ENCODE results near the gene BRSK1.
A peak's percentile ranks its signal among the peaks of the same experiment; 100 is the strongest.

BRSK1 gene

GRCh38 chr19:55253842-55254624 lies 29.8 kb upstream of the BRSK1 start:
- DNase-seq (ENCODE audit: low spot score) (no peak), FAIRE-seq (no peak)

DNA sequence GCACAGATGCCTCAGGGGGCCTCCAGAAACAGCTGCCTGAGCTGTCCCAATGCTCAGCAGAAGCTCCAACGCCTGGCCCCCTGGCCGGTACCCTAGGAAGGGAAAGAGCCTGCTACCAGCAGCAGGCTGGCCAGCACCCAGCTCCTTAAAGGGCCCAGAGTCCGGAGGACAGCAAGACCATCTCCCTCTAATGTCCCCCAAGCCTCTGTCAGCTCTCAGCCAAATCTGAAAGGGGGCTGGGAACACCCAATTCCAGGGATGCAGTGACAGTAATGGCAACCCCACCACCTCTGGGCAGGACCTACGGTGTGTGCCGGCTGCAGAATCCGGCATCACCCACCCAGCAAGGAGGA lies 29.2 kb upstream of the BRSK1 start:
- DNase-seq (ENCODE audit: low spot score) (no peak), FAIRE-seq (no peak)

- FAIRE-seq (no peak), DNase-seq (ENCODE audit: low spot score) (peak; percentile 52)
Measured at GRCh38 chr19:55255618-55256423, 28.0 kb upstream of the BRSK1 start.

DNA sequence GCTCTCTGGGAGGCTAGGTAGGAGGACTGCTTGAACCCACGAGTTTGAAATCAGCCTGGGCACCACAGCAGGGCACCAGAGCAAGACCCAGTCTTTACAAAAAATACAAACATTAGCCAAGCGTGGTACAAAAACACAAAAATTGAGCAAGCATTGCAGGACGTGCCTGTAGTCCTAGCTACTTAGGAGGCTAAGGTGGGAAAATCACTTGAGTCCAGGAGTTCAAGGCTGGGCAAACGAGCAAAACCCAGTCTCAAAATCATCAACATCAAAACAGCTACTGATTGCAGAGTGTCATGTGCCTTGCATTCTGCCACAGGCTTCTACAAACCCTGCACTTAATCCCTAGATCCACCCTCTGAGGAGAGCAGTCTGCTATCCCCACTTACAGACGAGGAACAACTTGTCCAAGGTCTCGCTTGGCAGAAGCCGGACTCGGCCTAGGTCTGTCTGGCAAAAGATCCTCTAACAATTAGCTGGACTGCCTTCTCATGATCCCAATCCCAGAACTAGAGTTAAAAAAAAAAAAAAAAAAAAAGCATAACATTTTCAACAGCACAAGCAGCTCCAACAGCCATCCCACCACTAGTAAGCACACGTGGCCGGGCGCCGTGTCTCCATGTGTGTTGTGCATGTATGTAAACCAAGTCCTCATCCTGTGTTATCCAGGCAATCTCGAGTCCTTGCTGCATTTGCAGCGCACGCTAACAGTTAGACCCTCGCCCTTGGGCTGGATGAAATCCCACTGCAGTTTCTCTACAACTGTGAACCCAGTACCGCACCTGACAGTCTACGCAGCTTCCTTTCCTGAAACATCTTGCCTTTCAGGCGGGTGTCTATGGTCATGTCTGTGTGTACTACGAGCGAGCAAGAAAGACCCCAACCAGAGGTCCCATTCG lies 27.0 kb upstream of the BRSK1 start:
- FAIRE-seq (no peak), DNase-seq (ENCODE audit: low spot score) (no peak)

- no peak for DNase-seq (ENCODE audit: low spot score)
- FAIRE-seq, result no peak
Measured at GRCh38 chr19:55257461-55258420, 26.1 kb upstream of the BRSK1 start.

GRCh38 chr19:55258476-55258827 lies 25.3 kb upstream of the BRSK1 start:
- FAIRE-seq (no peak), DNase-seq (ENCODE audit: low spot score) (no peak)

DNA sequence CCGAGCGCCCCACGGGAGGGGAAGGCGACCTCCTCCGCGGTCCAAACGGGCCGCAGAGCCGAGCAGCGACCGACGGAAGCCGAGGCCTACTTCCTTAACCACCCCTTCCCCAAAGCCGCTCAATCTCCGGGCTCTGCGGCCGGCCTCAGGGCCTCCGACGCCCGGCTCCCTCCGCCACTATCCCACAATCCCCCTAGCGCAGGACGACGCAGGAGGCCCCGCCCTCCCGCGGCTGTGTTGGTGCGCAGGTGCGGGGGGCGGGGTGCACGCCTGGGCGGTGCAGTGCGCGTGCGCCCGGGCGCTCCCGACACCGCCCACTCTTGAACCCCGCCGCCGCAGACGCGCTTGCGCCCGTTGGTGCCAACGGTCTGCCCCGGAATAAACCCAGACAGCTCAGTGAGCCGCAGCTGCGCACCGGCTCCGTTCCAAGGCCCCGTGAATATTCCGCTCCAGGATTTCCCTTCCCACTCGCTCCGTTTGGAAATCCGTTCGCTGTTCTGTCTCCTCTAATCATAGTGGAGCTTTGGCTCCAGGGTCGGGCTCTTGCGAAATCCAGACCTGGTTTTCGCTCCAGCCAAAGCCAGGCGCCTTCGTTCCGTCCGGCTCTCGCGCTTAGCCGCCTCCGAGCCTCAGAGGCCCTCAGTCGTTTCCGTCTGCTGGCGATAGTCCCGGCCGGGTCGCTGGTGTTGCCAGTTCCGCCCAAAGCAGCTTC lies 24.8 kb upstream of the BRSK1 start, which contains the start of gene PPP6R1:
TSS of gene PPP6R1 (minus strand) at position 190 of the 712 bp plus-strand sequence. CDS start 11,914 bp downstream, outside the sequence.
- peak; percentile 82 for FAIRE-seq

DNA sequence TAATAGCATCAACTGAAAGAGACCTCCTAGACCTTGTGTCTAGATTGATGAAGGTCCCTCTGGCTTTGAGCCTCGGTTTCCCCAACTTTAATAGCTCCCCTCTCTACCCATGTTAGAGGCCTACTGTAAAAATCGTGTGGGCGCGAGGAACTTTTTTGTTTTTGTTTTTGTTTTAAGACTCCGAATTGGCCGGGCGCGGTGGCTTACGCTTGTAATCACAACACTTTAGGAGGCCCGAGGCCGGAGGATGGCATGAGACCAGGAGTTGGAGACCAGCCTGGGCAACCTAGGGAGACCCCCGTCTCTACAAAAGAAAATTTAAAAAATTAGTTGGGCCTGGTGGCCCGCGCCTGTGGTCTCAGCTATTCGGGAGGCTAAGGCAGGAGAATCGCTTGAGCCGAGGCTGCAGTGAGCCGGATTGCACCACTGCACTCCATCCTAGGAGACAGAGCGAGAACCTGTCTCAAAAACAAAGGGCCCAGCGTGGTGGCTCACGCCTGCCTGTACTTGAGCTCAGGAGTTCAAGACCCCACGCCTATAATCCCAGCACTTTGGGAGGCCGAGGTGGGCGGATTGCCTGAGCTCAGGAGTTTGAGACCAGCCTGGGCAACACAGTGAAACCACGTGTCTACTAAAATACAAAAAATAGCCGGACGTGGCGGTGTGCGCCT lies 24.1 kb upstream of the BRSK1 start:
- no peak for DNase-seq (ENCODE audit: low spot score)
- no peak for FAIRE-seq

More for the DNA sequence above, 24.8 kb upstream of the BRSK1 start, which contains the start of gene PPP6R1:
- DNase-seq (ENCODE audit: low spot score), result peak; percentile 98

- DNase-seq (ENCODE audit: low spot score) (no peak), FAIRE-seq (no peak)
Measured at GRCh38 chr19:55261671-55262126, 22.1 kb upstream of the BRSK1 start.

GRCh38 chr19:55262359-55262758 lies 21.4 kb upstream of the BRSK1 start:
- no peak for FAIRE-seq
- DNase-seq (ENCODE audit: low spot score), result no peak

- DNase-seq (ENCODE audit: low spot score), result no peak
- no peak for FAIRE-seq
Measured at GRCh38 chr19:55264531-55264930, 19.3 kb upstream of the BRSK1 start.

- DNase-seq (ENCODE audit: low spot score), result no peak
- no peak for FAIRE-seq
Measured at GRCh38 chr19:55265173-55265572, 18.6 kb upstream of the BRSK1 start.

GRCh38 chr19:55265723-55266386 lies 17.9 kb upstream of the BRSK1 start:
- FAIRE-seq (no peak), DNase-seq (ENCODE audit: low spot score) (no peak)

DNA sequence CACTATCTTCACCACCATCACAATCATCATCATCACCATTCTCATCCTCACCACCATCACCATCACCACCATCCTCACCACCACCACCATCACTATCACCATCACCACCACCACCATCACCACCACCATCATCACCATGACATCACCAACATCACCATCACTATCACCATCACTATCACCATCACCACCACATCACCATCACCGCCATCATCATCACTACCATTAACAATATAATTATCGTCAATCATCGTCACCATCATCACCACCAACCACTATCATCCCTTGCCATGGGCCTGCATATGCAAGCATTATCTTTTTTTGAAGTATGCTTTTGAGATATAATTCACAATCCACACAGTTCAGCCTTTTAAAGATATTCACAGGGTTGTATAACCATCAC lies 17.4 kb upstream of the BRSK1 start:
- DNase-seq (ENCODE audit: low spot score), result no peak
- no peak for FAIRE-seq

GRCh38 chr19:55266840-55267239 lies 17.0 kb upstream of the BRSK1 start:
- DNase-seq (ENCODE audit: low spot score) (no peak), FAIRE-seq (no peak)

- FAIRE-seq (no peak), DNase-seq (ENCODE audit: low spot score) (no peak)
Measured at GRCh38 chr19:55269299-55269698, 14.5 kb upstream of the BRSK1 start.

DNA sequence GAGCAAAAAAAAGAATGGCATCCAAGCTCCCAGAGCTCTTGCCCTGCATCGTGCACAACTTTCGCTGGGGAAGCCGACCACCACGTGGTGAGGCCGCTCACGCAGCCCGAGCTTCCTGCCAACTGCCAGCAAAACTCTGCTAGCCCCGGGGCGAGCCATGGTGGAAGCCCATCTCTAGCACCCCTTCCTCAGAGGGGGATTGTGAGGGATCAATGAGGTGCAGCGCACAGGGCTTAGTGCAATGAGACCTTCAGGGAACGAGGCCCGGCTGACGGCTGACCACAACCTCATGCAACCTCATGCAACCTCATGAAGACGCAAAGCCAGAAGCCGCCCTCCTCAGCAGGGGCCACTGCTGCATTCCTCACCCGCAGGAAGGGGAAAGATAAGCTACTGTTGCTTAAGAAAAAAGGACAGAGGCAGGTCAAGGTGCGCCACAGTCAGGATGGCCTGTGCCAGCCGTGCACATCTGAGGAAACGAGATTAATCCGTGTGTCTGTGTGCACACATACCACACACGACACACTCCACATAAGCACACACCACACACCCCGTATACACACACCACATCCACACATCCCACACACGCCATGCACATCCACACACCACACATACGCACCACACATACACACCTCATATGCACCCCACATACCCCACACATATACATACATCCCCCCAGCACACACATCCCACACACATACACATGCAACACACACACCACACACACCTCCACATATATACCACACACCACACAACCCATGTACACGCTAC lies 13.4 kb upstream of the BRSK1 start:
- no peak for DNase-seq (ENCODE audit: low spot score)
- no peak for FAIRE-seq

- DNase-seq (ENCODE audit: low spot score) (no peak), FAIRE-seq (no peak)
Measured at GRCh38 chr19:55272142-55272541, 11.7 kb upstream of the BRSK1 start.

All from RCC 7860 (cell line).